Measurements from ENCODE around the gene TPSG1.
"Not testable (repeated sequence)": the region's sequence is repeated elsewhere in the genome, so short reads cannot be mapped to it uniquely, and the experiment has no call there.

DNA sequence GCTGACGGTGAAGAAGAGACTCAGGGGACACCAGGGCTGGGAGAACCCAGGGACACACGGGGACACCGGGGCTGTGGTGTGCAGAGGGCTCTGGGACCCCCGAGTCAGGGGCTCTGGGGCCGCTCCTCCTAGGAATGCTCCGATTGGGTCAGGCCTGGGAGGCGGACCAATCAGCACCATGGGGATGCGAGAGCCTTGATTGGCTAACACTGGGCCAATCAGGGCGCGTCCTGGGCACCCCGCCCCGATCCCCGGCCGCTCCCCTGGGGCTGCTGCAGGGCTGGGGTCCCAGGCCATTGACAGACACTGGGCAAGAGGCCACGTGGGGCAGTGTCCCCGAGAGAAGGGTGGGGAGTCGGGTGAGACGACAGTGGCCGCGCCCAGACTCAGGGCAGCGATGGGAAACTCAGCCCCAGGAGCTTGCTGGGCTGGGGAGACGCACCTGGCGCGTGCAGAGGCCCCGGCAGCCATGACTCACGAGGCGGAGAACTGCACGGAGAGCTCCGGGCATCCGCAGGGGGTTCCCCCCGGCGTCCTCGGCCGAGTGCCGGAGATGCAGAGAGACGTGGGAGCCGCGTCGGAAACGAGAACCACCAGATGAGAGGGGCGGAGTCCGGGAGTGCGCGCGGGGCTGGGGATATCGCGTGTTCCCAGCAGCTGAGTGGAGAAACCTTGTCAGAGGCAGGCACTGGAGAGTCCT is 7.1 kb upstream of the TPSG1 start:
- TF ChIP-seq, protein P1, sequence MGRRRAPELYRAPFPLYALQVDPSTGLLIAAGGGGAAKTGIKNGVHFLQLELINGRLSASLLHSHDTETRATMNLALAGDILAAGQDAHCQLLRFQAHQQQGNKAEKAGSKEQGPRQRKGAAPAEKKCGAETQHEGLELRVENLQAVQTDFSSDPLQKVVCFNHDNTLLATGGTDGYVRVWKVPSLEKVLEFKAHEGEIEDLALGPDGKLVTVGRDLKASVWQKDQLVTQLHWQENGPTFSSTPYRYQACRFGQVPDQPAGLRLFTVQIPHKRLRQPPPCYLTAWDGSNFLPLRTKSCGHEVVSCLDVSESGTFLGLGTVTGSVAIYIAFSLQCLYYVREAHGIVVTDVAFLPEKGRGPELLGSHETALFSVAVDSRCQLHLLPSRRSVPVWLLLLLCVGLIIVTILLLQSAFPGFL (CRISPR knock-in tag; IDR thresholded peaks at IDR 0.05; ENCODE audit: borderline replicate concordance) = not testable (repeated sequence)
- TF ChIP-seq ESRRA (CRISPR knock-in tag; IDR thresholded peaks at IDR 0.05; ENCODE audit: borderline replicate concordance); GRHL2 (CRISPR knock-in tag; IDR thresholded peaks at IDR 0.05; ENCODE audit: insufficient replicate concordance, severe bottlenecking): not testable (repeated sequence)
